ENCODE data around the gene AXL.

DNA sequence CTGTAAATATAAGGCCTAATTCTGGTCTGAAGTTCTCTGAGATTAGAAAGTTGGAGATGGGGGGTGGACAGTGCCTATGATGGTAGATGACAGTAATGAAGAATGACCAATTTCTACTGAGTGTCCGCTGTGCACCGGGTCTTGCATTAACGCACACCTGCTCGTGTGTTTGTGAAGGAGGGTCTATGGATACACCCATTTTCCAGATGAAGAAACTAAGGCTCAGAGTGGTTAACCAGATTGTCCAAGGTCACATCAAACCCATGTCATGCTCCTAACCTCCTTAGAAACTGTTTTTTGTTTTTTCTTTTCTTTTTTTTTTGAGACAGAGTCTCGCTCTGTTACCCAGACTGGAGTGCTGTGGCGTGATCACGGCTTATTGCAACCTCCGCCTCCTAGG lies 13.7 kb downstream of the AXL start:
- TF ChIP-seq, protein P1, sequence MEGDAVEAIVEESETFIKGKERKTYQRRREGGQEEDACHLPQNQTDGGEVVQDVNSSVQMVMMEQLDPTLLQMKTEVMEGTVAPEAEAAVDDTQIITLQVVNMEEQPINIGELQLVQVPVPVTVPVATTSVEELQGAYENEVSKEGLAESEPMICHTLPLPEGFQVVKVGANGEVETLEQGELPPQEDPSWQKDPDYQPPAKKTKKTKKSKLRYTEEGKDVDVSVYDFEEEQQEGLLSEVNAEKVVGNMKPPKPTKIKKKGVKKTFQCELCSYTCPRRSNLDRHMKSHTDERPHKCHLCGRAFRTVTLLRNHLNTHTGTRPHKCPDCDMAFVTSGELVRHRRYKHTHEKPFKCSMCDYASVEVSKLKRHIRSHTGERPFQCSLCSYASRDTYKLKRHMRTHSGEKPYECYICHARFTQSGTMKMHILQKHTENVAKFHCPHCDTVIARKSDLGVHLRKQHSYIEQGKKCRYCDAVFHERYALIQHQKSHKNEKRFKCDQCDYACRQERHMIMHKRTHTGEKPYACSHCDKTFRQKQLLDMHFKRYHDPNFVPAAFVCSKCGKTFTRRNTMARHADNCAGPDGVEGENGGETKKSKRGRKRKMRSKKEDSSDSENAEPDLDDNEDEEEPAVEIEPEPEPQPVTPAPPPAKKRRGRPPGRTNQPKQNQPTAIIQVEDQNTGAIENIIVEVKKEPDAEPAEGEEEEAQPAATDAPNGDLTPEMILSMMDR (IDR thresholded peaks at IDR 0.05; ENCODE audit: low read depth, low read length, missing input control): no peak
- no peak for TF ChIP-seq YY1 (IDR thresholded peaks at IDR 0.05)
- TF ChIP-seq, protein P2, sequence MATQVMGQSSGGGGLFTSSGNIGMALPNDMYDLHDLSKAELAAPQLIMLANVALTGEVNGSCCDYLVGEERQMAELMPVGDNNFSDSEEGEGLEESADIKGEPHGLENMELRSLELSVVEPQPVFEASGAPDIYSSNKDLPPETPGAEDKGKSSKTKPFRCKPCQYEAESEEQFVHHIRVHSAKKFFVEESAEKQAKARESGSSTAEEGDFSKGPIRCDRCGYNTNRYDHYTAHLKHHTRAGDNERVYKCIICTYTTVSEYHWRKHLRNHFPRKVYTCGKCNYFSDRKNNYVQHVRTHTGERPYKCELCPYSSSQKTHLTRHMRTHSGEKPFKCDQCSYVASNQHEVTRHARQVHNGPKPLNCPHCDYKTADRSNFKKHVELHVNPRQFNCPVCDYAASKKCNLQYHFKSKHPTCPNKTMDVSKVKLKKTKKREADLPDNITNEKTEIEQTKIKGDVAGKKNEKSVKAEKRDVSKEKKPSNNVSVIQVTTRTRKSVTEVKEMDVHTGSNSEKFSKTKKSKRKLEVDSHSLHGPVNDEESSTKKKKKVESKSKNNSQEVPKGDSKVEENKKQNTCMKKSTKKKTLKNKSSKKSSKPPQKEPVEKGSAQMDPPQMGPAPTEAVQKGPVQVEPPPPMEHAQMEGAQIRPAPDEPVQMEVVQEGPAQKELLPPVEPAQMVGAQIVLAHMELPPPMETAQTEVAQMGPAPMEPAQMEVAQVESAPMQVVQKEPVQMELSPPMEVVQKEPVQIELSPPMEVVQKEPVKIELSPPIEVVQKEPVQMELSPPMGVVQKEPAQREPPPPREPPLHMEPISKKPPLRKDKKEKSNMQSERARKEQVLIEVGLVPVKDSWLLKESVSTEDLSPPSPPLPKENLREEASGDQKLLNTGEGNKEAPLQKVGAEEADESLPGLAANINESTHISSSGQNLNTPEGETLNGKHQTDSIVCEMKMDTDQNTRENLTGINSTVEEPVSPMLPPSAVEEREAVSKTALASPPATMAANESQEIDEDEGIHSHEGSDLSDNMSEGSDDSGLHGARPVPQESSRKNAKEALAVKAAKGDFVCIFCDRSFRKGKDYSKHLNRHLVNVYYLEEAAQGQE (IDR thresholded peaks at IDR 0.05): no peak
- no peak for TF ChIP-seq FOXA1 (IDR thresholded peaks at IDR 0.05)
- TF ChIP-seq, protein P3, sequence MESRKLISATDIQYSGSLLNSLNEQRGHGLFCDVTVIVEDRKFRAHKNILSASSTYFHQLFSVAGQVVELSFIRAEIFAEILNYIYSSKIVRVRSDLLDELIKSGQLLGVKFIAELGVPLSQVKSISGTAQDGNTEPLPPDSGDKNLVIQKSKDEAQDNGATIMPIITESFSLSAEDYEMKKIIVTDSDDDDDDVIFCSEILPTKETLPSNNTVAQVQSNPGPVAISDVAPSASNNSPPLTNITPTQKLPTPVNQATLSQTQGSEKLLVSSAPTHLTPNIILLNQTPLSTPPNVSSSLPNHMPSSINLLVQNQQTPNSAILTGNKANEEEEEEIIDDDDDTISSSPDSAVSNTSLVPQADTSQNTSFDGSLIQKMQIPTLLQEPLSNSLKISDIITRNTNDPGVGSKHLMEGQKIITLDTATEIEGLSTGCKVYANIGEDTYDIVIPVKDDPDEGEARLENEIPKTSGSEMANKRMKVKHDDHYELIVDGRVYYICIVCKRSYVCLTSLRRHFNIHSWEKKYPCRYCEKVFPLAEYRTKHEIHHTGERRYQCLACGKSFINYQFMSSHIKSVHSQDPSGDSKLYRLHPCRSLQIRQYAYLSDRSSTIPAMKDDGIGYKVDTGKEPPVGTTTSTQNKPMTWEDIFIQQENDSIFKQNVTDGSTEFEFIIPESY (IDR thresholded peaks at IDR 0.05): no peak
- TF ChIP-seq, protein P4, sequence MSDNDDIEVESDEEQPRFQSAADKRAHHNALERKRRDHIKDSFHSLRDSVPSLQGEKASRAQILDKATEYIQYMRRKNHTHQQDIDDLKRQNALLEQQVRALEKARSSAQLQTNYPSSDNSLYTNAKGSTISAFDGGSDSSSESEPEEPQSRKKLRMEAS (IDR thresholded peaks at IDR 0.05): no peak
- TF ChIP-seq EGR1 (IDR thresholded peaks at IDR 0.05; ENCODE audit: low read depth in 2 of 2): no peak
- TF ChIP-seq TAF1 (conservative IDR thresholded peaks at IDR 0.05): no peak

Data from liver (tissue), 3 donors.